ENCODE results near the gene GPRC5D. TPM values are rescaled to one million over a fixed set of nuclear protein-coding genes. Genes with fewer than 3 reads are reported as not detected.

The GPRC5D gene
- total and polyA plus RNA-seq, 12 donors, result 0.04 TPM; not detected in 11

DNA sequence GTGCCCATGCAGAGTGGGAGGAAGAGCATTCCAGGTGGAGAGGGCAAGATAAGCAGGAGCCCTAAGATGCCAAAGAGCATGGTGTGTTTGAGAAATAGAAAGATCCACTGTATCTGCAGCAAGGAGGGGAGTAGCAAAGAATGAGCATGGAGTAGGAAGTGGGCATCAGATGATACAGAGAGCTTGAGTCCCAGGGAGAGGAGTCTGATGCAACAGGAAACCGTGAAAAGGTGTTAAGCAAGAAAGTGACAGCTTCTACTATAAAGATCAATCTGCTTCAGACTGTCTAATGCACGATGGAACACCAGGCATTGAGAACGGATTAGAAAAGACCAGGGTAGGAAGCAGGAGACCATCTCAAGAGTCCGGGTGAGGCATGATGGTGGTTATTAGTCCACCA, 12.3 kb upstream of the GPRC5D start:
- H3K27me3 ChIP-seq, result no peaks in the 10 kb centered on the region
- intact Hi-C loops (cut with DNase I), result no loop called here
- WGBS, 2 donors, result 92 to 94% methylated on average over 4 of the region's 4 CpGs

DNA sequence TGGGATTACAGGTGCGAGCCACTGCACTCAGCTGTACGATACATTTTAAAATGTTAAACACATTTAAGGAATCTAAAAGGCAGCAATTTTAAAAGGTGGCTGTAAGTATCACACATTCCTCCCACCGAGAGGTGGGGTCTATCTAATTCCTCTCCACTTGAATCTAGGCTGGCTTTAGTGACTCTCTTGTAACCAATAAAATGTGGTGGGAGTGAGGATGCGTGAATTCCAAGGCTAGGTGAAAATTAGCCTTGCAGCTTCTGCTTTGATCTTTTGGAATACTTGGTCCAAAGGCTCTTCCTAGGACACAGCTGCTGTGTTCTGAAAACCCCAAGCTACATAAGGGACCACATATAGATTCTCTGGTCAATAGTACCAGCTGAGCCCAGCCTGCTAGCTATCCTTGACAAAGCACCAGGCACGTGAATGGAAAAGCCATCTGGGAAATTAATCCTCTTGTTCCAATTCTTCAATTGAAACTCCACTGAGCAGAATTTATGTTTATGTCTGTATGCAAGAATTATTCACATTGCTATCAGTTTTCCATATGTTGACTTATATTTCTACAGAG, 8.8 kb upstream of the GPRC5D start:
- no peak for ATAC-seq

More for the DNA sequence above, 12.3 kb upstream of the GPRC5D start:
- Histone ChIP-seq H3K4me3 (no peak overlapping the region), H3K4me1 (no peaks in the 10 kb centered on the region), H3K36me3 (peaks cover 0 to 21% (median 0%) of the 10 kb centered on the region in 9 donors), H3K27ac (no peak overlapping the region), H3K9me3 (no peaks in the 10 kb centered on the region)
- no peak for ATAC-seq
- TF ChIP-seq CTCF (IDR thresholded peaks at IDR 0.05), result no peak
- DNase-seq, result no peak

GRCh38 chr12:12958886-12959285, 6.9 kb upstream of the GPRC5D start:
- 72 to 78% methylated on average over 7 of the region's 7 CpGs for WGBS, 2 donors
- no peak for TF ChIP-seq CTCF (IDR thresholded peaks at IDR 0.05)
- H3K27ac ChIP-seq, result no peak overlapping the region
- ATAC-seq, result no peak
- no peak overlapping the region for H3K4me3 ChIP-seq
- H3K36me3 ChIP-seq, result no peaks in the 10 kb centered on the region
- no peaks in the 10 kb centered on the region for H3K4me1 ChIP-seq
- no peaks in the 10 kb centered on the region for H3K27me3 ChIP-seq
- intact Hi-C loops (cut with DNase I), result no loop called here
- no peaks in the 10 kb centered on the region for H3K9me3 ChIP-seq
- DNase-seq, result no peak

More for the DNA sequence above, 8.8 kb upstream of the GPRC5D start:
- Histone ChIP-seq H3K4me3 (no peak overlapping the region), H3K27me3 (no peaks in the 10 kb centered on the region), H3K36me3 (no peaks in the 10 kb centered on the region), H3K9me3 (no peaks in the 10 kb centered on the region), H3K4me1 (no peaks in the 10 kb centered on the region), H3K27ac (no peak overlapping the region)
- no peak for TF ChIP-seq CTCF (IDR thresholded peaks at IDR 0.05)
- intact Hi-C loops (cut with DNase I), result no loop called here
- 75 to 83% methylated on average over 5 of the region's 5 CpGs for WGBS, 2 donors
- no peak for DNase-seq

GRCh38 chr12:12954878-12955625, 3.1 kb upstream of the GPRC5D start:
- Histone ChIP-seq H3K27me3 (no peaks in the 10 kb centered on the region), H3K27ac (no peak overlapping the region), H3K36me3 (no peaks in the 10 kb centered on the region), H3K9me3 (no peaks in the 10 kb centered on the region), H3K4me1 (no peaks in the 10 kb centered on the region), H3K4me3 (no peak overlapping the region)
- 94 to 96% methylated on average over 6 of the region's 6 CpGs for WGBS, 2 donors
- TF ChIP-seq CTCF (IDR thresholded peaks at IDR 0.05), result no peak
- ATAC-seq (no peak), DNase-seq (no peak)
- intact Hi-C loops (cut with DNase I), result no loop called here

All from heart right ventricle (tissue), 16 donors.